ENCODE data around the gene ATP5ME.

Gene ATP5ME

DNA sequence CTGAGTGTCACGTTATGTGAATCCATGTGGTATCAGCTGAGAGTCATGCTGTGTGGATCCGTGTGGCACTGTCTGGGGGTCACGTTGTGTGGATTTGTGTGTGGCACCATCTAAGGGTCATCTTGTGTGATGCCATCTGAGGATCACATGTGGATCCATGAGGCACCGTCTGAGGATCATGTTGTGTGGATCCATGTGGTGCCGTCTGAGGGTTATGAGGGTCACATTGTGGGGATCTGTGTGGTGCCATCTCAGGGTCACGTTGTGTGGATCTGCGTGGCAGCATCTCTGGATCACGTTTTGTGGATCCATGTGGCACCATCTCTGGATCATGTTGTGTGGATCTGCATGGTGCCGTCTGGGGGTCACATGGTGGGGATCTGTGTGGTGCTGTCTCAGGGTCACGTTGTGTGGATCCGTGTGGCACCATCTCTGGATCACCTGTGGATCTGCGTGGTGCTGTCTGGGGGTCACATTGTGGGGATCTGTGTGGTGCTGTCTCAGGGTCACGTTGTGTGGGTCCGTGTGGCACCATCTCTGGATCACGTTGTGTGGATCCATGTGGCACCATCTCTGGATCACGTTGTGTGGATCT is 41.8 kb downstream of the ATP5ME start:
- no peak for DNase-seq

DNA sequence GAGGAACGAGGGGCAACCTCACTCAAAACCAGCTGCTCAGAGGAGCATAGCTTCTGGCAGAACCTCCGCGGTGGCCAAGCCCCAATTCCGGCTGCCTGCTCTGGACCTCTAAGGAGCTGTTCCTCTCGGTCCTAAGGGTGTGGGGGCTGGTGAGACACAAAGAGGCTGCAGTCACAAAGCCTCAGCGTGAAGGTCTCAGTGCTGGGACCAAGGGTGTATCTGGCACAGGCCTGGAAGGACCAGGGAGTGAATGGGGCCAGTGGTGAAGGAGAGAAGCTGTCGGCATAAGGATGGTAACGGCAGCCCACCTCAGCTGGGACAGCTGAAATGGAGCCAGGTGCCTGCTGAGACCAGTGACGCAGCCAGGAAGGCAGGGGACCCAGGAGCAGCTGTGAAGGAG is 43.4 kb downstream of the ATP5ME start:
- peak; percentile 44 for DNase-seq

DNA sequence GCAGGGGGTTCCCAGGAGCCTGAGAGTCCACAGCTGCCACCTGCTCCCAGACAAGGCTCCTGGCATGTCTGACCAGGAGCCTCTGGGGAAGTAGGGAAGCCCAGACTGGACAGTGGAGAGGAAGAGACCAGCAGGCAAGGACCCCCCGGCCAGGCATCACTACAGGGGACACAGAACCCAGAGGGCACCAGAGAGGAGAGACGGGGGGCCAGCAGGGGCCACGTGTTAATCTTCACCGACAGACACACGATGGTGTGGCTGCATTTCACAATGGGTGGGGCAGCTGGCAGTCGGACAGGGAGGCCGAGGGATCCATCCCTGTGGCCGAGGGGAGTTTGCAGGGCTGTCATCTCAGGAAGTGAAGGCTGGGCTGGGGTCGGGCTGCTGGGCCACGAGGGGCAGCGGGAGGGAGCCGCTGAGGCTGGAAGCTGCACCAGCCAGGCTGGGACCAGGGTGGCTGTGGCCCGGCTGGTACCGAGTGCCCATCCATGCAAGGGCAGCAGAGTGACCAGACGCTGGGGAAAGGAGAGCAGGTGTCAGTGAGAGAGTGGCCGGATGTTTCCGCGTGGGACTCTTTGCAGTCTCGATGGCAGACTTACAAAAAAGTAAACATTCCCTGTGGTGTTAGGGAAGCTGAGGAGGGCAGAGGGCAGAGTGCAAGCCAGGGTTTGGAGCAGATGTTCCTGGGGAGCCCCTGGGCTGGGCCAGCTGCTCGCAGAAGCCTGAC is 44.0 kb downstream of the ATP5ME start:
- DNase-seq, result peak; percentile 66

DNA sequence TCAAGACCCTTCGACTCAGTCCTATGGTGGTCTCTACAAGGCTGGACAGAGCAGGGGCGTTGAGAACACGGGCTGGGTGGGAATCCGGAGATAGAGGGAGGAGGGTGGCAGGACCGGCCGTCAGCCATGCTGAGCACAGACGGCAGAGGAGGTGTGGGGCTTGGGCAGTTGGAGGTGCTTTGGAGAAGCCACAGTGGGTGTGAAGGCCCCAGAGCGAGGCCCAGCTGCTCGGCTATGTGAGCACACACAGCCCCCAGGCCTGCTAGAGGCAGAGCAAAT is 44.5 kb downstream of the ATP5ME start:
- DNase-seq, result no peak

DNA sequence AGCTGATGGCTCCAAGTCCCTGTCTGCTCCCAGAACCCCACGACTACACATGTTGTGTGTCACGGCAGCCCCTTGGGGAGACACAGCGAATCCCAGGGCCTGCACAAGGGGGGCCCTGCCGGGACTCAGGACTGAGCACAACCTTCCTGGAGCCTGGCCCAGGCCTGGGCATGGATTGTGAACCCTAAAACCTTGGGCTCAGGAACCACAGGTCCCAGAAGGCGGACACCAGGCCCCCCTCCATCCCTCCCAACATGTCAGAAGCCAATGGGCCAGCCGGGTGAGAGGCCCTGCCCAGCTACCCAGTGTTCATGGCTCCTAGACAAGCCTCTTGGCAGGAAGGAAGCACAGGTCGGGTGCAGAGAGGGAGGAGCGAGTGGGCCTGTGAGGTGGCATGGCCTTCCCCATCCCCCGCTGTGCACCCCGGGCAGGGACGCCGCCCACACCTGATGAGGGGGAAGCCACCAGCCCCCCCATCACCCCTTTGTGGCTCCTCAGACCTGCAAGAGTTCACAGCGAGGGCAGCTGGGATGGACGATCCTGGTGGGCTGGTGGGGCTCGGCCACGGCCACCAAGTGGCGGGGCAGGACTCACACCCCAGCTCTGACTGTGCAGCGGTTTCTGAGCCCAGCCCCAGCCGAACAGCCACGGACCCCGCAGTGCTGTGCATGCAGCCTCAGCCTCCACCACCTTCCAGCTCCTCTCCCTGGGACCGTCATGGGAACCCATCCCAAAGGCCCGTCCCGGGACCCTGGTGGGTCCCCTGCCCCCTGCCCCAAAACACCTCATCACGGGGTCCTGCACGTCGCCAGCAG is 45.0 kb downstream of the ATP5ME start:
- DNase-seq, result no peak

DNA sequence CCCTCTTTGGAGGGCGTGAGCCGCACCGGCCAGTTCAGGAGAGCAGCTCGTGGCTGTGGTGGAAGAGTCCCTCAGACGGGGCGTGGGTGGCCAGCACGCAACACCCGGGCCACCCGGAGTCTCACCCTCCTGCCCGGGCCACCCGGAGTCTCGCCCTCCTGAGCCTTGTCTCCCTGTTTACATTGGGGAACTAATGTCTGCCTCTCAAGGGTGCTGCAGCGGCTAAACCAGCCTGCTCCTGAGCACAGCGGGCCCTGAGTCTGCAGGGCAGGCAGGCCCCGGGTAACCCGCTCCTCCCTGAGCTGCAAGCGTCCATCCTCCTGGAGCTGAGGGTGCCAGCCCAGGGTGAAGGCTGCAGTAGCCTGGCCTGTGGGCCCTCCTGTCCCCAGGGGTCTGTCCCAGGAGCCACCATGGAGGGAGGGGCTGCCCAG is 45.8 kb downstream of the ATP5ME start:
- DNase-seq, result no peak

DNA sequence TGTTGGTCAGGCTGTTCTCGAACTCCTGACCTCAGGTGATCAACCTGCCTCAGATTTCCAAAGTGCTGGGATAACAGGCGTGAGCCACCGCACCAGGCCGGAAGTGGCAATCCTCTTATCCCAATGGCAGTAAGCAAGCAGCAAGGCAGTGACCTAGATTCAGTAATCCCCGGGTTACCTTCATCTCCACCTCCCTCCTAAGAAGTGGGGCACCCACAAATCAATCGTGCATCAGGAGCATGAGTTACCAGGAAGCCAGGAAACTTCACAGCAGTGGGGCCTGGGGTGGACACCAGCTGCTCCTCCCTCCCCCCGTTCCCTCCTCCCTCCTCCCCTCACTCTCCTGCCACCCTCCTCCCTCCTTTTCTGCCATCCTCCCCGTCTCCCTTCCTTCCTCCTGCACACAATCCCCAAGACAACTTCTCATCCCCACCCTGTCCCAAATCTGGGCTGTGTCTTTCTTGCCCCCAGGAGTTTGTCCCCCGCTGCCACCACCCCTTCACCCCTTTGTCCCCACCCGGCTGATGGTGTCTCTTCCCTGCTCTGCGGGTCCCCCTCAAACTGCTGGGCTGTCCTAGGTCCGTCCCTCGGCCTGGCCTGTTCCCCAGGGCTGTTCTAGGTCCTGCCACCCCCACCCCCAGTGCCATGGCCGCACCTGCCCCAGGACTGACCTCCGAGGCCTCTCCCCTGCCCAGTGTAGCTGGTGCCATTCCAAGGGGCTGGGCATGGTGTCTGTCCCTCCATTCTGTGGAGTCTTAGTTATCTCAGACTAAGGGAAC is 46.5 kb downstream of the ATP5ME start:
- DNase-seq, result no peak

DNA sequence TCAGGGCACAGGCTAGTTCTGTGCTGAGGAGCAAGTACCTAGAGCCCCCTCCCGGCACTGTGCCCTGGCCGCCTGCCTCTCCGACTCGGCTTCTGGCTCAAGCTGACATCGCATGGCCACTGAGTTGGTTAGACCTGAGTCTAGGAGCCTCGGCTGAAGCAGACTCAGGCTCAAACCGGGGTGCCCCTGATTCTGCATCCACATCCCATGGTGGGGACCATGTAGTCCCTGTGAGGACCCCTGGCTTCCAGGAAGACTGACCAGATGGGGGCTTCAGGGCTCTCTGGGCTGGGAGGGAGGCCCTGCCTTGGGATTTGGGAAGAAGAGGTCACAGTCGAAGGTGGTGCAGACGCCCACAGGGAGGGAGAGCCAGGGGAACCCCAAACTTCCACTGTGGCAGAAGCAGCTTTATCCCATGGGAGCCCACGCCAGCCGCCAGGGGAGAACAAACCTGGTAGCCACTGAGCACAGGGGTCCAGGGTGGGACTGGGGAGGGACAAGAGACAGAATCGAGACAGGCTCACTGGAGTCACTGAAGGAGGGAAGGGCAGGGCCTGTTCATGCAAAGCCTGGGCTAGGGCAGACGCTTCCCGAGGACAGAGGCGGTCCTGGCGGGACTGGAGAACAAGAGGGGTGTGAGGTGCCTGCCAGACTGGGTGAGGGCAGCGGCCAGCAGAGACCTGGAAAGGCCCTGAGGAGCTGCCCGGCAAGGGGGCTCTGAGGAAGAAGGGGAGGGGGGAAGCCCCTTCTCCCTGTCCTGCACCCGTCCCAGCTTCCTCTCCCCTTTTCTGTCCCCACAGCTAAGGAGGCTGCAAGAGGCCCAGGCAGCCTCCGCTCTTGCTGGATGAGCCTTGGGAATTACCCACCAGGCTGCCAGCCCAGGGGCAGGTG is 47.6 kb downstream of the ATP5ME start:
- DNase-seq, result no peak

DNA sequence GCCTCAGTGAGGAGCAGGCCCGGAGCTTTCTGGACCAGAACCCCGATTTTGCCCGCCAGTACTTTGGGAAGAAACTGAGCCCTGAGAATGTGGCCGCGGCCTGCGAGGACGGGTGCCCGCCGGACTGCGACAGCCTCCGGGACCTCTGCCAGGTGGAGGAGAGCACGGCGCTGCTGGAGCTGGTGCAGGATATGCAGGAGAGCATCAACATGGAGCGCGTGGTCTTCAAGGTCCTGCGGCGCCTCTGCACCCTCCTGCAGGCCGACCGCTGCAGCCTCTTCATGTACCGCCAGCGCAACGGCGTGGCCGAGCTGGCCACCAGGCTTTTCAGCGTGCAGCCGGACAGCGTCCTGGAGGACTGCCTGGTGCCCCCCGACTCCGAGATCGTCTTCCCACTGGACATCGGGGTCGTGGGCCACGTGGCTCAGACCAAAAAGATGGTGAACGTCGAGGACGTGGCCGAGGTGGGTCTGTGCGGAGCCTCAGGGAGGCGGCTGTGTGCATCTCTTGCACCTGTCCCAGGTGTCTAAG is 48.4 kb downstream of the ATP5ME start:
- DNase-seq, result no peak

DNA sequence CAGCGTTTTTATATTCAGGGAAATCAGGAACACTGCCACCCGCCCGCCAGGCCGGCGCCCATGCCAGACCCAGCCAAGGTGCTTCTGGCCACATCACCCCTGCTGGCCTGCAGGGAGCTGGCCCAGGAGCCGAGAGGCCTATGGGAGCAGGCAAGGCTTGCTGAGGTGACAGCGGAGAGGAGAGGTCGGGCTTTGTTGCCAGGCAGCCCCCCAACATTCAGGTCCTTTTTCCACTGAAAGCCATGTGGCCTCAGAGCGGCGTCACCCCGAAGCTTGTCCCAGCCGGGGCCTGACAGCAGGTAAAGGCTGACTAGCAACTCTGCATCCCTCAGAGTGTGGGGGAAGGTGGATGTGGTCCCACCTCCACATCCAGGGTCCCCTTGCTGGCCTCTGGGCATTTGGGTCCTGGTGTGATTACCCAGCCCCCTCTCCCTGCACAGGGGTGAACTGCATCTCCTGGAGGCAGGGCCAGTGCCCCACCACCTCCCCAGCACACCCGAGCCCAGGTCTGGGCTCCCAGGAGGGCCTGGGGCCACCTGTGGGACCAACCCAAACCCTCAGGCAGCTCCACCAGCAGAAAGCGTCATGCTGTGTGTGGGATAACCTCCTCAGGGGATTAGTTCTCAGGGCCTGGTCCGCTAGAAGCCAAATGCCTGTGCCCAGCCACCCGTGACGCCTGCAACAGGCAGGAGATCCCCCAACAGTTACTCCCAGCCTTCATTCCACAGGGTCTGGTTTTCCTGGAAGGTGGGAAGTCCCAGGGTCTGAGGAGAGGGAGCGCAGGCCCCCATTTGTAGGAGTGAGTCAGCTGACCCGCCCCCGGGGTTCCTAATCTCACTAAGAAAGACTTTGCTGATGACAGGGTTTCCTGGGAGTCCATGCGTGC is 49.1 kb downstream of the ATP5ME start, which contains the start of gene PDE6B:
Gene PDE6B (plus strand): TSS at position 869 of the 886 bp plus-strand sequence. CDS start 54 bp downstream, outside the sequence.
- DNase-seq, result no peak

DNA sequence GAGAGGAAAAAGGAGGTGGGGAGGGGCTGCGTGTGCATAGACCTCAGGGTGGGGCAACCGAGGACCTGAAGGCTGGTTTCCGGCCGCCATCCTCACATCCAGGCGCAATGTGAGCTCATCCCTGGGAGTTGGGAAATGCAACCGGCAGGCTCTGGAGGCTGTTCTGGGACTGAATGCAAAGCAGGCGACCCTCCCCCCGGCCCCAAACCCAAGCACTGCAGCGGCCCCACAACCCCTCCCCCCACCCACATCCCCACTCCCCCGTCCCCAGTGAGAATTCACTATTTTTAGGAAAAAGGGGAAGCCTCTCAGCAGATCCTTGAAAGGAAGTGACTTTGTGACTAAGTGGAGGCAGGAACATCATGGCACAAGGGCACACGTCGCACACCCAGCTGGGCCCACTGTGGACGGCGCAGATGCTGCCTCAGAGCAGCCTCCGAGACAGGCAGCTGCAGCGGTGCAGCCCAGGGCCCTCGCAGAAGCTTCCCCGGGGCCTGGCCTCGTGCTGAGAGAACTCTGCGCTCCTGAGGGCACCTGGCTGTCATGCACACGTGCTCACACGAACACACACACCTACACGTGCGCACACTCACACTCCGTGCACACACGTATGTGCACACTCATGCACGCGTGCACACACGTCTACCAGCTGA is 50.0 kb downstream of the ATP5ME start:
- DNase-seq, result no peak

DNA sequence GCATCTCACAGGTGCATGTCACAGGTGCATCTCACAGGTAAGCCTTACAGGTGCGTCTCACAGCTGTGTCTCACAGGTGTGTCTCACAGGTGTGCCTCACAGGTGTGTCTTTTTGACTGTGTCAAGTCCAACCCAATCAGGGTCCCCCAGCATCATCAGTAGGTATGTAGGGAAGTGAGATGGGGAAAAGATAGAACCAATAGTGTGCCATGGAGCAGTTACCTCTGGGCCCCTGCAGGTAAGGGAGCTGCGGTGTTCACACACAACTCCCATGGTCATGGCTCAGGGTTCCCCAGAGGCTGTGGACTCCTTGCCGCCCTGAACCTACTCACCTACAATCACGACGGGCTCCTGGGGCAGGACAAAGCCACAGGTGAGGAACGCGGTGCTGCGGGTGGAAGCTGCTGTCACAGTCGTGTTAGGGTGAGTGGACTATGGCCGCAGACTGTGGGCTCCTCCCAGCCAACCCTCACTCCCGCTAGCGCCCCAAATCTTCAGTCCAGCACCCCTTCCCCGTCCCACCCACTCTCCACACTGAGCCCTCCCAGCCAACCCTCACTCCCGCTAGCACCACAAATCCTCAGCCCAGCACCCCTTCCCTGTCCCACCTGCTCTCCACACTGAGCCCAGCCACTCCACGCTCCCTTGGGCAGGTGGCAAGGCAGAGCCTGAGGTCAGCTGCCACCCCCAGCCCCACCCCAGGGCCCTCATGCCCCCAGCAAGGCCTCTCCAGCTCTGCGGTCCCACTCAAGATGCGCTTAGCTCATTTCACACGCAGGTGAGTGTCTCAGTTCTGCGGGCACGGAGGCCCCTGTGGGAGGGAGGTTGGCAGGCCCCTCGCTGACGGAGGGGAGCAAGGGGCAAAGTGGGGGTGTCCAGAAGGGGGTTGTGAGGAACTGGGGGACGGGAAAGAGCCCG is 50.8 kb downstream of the ATP5ME start:
- no peak for DNase-seq

Data from NCI-H146 (cell line).